GM10266 (cell line): ENCODE results near the gene ZBTB20.

Source experiments
- DNase-seq: peaks from one replicate; pipeline ENCODE4 v3.0.0; 2012; ENCODE audit errors: extremely low spot score
- CTCF ChIP-seq: IDR thresholded peaks from 2 replicates; pipeline ENCODE4 v1.5.1; 2012; ENCODE audit warnings: mild to moderate bottlenecking, low read depth; ENCODE audit not compliant: control insufficient read depth, insufficient read depth; ENCODE audit errors: missing control alignments

Gene ZBTB20

GRCh38 chr3:114660808-114661207 lies 486.3 kb downstream of the ZBTB20 start:
- TF ChIP-seq CTCF, result no peak
- no peak for DNase-seq

- no peak for DNase-seq
- TF ChIP-seq CTCF, result no peak
Observed at GRCh38 chr3:114660124-114660523, 487.0 kb downstream of the ZBTB20 start.

- no peak for DNase-seq
- TF ChIP-seq CTCF, result no peak
Observed at GRCh38 chr3:114659109-114660061, 487.7 kb downstream of the ZBTB20 start.

GRCh38 chr3:114651555-114651954 lies 495.5 kb downstream of the ZBTB20 start:
- TF ChIP-seq CTCF, result no peak
- no peak for DNase-seq

- DNase-seq, result no peak
- TF ChIP-seq CTCF, result no peak
Observed at GRCh38 chr3:114650808-114651207, 496.3 kb downstream of the ZBTB20 start.

GRCh38 chr3:114649331-114649730 lies 497.8 kb downstream of the ZBTB20 start:
- no peak for TF ChIP-seq CTCF
- no peak for DNase-seq

- no peak for TF ChIP-seq CTCF
- DNase-seq, result no peak
Observed at GRCh38 chr3:114646526-114646925, 500.6 kb downstream of the ZBTB20 start.
